SIG-M5 treated with dmso at 0.1 percent for 504 hours (cell line): ENCODE measurements around the gene GON4L.
"Not testable (repeated sequence)": the region's sequence is repeated elsewhere in the genome, so short reads cannot be mapped to it uniquely, and the experiment has no call there.

Experiments
- DNase-seq: peaks from one replicate; lab custom pipeline; 2025; ENCODE audit not compliant: unreplicated experiment; lab: John Stamatoyannopoulos, UW

GON4L gene

DNA sequence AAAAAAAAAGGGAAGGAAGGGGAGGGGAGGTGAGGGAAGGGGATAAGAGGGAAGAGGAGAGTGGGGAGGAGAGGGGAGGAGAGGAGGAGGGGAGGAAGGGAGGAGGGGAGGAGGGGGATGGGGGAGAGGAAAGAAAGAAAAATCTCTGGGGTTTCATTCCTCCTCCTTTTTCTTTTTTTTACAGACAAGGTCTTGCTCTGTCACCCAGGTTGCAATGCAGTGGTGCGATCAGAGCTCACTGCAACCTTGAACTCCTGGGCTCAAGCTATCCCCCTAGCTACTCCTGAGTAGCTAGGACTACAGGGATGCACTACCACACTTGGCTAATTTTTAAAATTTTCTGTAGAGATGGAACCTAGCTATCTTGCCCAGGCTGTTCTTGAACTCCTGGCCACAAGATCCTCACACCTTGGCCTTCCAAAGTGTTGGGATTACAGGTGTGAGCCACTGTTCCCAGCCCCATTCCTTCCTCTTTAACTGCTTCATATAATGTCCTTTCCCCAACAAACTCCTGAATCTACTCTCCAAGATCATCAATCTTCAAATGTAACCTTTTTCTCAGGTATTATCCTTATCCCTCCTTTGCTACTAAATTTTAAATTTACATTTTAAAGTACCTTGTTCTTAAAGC, 23.2 kb downstream of the GON4L start:
- no peak for DNase-seq

- no peak for DNase-seq
Measured at GRCh38 chr1:155831279-155831976, 25.6 kb downstream of the GON4L start.

- no peak for DNase-seq
Measured at GRCh38 chr1:155827450-155827849, 29.6 kb downstream of the GON4L start.

DNA sequence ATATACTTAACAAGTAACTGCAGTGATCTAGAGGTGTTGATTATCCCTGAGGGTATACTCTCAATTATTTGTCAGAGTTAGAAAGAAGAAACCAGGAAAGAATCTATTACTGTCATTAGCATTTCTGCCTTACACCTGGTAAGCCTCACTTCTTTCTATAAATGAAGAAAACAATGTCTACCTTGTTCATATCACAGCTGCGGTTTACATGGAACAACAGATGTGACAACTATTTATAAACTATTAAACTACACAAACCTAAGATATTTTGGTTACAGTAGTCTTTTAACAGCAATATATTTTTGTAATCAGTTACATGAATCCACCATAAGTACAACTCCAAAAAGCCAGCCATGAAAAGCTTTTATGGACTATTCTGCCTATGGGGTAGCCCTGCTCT, 40.7 kb downstream of the GON4L start:
- DNase-seq = no peak

GRCh38 chr1:155813672-155814071, 43.3 kb downstream of the GON4L start:
- DNase-seq = no peak

DNA sequence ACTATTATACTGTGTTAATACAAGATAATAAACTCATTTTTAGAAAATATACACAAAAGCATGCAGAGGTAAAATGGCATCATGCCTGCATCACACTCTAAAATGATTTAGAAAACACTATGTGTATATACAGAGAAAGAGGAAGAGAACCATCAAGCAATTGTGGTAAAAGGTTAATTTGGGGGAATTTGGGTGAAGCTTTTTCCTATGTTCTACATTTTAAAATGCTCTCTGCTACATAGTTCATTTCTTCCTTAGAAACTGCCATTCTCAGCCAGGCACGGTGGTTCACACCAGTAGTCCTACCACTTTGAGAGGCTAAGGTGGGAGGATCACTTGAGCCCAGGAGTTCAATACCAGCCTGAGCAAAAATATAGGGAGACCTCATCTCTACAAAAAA, 44.1 kb downstream of the GON4L start:
- no peak for DNase-seq

DNA sequence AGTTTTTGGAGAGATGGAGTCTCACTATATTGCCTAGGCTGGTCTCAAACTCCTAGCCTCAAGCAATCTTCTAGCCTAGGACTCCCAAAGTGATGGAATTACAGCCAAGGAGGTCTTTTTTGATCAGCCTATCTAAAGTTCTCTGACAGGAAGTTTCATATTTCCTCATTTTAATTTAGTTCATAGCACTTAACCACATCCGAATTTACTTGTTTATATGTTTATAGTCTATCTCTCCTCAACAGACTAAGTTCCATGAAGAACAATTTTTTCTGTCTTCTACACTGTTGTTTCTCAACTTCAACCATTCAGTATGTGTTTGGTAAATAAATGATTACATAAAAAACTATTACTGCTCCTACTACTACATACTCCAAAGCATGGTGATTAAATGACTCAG, 47.9 kb downstream of the GON4L start:
- DNase-seq = no peak

DNA sequence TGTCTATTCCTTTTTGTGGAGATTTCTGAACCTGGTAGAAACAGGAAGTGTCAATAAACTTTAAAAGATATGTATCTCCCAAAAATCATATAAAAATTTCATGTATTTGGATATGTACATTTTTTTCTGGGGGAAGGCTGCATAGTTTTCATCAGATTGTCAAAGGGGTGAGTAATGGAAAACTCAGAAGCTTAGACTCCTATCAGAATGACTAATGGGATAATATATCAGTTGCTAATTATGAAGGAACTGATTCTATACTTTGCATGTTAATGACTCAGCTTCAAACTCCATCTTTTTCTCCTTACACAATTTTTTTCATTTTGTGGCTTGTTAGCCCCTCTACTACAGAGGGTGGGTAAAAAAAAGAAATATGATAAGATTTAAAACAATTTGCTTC, 55.9 kb downstream of the GON4L start:
- DNase-seq = no peak

GRCh38 chr1:155795618-155796017, 61.4 kb downstream of the GON4L start:
- not testable (repeated sequence) for DNase-seq

DNA sequence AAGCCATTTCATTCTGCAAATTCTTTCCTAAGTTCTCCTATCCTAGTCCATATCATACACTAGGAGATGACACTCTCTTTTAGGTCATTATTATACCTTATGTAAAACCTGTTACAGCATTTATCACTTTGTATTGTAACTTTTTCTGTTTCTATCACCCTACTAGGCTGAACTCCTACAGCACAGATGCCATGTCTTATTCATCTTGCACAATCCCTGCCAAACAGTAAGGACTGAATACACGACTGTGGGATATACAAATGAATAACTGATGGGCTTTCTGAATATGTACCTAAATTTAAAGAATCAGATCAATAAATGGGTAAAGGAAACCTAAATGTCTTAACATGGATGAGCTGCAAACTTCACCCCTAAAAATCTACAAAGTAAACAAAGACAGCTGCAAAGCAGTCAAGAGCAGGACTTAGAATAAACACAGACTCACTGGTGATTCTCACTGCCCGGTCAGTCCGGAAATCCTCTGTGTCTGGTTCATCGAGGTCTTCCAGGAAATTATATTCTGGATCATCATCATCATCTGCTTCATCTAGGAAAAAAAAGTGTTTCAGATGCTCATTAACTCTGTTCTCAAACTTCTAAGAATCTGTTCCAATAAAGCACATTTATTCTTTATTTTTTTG, 62.3 kb downstream of the GON4L start:
- no peak for DNase-seq

- DNase-seq = no peak
Measured at GRCh38 chr1:155793213-155793612, 63.8 kb downstream of the GON4L start.

DNA sequence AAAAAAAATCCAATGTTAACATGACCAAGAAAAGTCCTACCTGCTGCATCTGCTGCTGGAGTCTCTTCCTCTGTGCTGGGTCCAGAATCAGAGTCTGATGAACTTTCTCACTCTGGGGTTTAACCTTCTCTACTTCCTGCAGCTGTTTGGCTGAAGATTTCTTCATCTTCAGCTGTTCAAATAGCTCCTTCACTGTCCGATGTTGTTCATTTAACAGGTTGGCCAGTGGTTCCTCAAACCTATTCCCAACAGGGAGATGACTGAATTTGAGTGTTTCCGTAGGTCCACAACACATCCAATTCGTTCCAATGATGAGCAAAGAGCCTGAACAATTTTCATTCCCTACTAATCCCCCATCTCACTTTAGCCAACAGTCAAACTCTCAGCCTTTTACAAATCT, 79.4 kb downstream of the GON4L start:
- DNase-seq = no peak

DNA sequence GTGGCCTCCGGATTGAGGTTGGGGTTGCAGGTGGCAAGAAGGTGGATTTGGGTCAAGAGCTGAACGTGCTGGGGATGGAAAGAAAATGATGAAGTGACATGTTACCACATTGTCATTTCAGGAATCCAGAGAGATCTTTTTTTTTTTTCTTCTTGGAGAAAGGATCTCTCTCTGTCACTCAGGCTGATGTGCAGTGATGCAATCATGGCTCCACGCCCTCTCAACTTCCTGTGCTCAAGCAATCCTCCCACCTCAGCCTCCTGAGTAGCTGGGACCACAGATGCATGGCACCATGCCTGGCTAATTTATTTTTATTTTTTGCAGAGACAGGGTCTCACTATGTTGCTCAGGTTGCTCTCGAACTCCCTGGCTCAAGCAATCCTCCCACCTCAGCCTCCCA, 80.6 kb downstream of the GON4L start:
- peak; percentile 31 for DNase-seq

GRCh38 chr1:155773221-155773620, 83.8 kb downstream of the GON4L start:
- DNase-seq = no peak

DNA sequence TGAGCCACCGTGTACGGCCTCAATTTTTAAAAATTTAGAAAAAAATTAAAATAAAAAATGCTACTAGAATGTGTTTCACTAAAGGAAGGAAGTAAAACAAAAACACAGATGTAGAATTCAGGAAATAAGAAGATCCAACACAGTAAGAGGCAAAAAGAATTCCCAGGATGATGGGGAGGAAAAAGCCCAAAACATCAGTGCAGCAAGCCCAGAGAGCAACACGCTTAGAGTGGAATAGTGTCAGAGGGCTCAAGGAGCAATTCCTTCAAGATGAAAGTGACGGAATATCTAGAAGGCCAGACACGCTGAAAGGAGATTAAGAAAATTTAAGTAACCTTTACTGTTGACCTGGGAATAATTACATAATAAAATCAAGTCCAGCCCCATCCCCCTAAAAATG, 87.8 kb downstream of the GON4L start:
- DNase-seq = no peak

- DNase-seq = not testable (repeated sequence)
Measured at GRCh38 chr1:155767399-155767989, 89.5 kb downstream of the GON4L start.

GRCh38 chr1:155763989-155764388, 93.0 kb downstream of the GON4L start:
- DNase-seq = peak; percentile 82

- peak; percentile 60 for DNase-seq
Measured at GRCh38 chr1:155763090-155763815, 93.8 kb downstream of the GON4L start.

DNA sequence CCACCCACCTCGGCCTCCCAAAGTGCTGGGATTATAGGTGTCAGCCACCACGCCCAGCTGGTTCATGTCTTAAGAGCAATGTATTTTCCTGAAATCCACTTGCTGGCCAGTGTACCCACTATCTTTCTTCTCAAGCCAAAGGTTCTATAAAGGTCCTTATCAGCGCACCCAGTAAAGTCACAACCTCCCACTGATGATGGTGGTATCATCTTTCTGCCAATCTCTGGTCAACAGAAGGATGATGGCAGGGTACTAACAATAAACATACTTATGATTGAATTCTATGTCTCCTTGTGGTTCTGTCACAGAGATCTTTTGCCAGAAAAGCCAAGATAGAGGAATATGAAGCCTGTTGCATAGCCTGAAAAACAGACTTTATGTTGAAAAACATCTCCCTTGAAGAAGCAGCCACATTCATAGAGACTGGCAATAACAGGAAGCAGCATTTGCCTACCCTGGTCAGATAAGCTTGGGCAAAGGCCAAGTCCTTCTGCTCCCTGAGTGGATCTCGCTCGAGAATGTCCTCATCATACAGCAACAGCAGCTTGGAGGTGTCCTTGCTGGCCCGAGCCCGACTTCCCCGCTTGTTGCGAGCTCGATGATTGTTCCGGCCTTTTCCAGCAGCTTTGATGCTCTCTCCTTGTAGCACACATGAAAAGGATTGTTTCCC, 95.1 kb downstream of the GON4L start:
- DNase-seq = no peak

GRCh38 chr1:155760751-155761475, 96.1 kb downstream of the GON4L start:
- DNase-seq = no peak
